Left forelimb (tissue), 1 donor: ENCODE data around the gene FBN1.

Source experiments
- DNase-seq: peaks from one replicate; pipeline ENCODE4 v3.0.0-alpha.2; 2018; ENCODE audit warnings: low spot score

Gene FBN1

DNA sequence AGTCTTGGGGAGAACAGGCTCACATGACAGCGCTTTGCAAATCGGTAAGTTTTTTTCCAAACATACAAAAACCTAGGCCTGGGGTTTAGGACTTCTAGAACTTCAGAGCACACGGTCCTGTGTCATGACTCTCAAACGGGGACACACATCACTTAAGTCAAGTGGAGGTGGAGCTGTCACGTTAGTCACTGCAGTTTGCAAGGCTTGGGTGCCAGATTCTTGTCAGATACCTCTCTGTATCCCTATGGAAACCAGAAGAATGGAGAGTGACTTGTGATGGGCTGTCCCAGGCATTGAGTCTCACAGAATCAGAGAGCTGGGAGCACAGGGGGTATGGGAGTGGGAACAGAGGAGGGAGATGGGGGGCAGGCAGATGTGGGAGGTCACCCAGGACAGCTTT is 249.5 kb downstream of the FBN1 start:
- DNase-seq: no peak

DNA sequence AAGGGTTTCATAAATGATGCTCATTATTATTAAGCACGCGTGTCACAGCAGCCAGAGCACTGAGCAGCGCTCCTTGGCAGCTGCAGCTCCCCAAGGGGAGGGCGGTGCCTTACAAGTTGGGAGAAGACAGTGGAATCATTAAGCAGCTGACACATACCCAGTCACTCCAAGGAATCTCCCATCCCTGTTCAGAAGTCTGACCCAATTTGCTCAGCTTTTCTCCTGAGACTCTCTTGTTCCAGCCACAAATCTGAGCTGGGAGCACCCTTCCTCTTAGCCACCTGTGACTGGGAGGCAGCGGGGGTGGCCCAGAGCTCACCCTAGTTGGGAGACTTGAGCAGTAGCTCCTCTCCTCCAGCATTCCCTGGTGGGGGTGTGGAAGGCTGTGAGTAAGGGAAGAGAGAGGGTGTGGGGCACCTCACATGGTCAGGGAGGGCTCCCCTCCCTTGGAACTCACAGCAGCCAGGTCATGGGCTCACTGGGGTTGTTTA is 249.9 kb downstream of the FBN1 start:
- DNase-seq: no peak

DNA sequence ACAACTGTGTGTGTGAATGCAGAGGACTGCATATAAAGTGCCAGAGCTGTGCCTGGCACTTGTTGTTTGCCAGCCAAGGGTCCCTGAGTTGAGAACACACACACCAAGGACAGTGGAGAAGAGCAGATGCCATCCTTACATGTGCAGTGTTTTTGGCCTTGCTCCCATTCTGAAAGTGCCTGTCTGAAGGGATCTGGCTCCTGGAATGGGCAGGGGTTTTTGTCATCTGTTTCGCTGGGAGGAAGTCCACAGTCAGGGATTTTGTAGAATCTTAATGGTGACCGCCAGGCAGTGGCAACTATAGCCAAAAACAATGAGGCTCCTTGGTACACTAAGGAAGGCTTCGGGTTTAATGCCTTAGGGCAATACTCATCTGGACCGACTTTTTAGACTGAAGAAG is 250.5 kb downstream of the FBN1 start:
- no peak for DNase-seq

DNA sequence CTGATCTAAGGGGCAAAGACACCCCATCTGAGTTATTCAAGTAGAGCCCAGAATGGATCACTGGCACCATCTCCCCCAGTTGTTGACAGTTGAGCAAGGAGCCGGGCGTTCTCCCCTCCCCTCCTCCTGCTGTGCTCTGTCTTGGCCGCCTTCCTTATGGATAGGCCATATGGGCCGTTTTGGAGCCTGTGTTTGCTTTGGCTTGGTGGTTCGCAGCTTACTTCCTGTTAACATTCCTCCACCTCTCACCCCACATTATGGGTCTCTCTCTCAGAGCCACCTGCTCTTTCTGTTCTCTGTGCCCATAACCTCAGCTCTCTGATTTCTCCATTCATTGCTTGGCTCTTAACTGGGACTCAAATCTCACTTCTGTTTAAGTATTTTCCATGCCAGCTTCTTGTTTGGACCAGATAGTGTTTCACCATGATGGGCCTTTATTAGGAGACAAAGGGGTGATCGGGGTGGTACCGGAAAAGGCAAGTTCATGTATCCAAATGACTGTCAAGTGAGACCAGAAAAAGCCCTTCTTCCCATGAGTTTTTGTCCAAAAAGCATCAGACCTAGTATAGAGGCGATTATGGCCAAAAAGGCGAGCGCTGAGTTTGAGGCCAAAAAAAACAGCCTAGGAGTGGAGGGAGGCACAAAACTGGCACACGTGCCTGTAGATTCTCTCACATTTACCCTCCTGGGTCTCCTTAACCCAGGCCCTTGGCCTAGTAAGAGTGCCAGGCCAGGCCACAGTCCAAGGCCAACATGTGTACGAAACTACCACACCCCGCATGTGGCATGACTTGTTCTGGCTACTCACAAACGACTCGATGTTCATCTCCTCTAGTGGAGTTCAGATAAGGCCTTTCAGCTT is 251.6 kb downstream of the FBN1 start:
- no peak for DNase-seq

DNA sequence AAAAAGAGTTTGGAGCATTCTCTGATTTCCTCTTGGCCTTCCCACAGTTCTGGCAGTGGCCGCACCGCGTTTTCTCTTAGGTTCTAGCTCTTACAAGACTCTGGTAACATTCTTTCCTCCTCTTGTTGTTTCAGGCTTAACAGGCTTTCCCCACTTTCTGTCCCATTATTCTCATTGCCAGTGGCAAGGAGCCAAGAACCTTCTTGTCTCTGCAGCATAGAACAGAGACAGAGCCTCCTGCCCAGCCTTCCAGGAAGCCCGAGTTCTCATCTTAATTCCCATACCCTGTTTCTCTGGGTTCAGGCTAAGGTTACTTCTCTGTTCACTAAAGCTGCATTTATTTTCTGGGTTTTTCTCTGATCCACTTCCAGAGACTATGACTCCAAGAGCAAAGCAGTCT is 253.2 kb downstream of the FBN1 start:
- DNase-seq: no peak

DNA sequence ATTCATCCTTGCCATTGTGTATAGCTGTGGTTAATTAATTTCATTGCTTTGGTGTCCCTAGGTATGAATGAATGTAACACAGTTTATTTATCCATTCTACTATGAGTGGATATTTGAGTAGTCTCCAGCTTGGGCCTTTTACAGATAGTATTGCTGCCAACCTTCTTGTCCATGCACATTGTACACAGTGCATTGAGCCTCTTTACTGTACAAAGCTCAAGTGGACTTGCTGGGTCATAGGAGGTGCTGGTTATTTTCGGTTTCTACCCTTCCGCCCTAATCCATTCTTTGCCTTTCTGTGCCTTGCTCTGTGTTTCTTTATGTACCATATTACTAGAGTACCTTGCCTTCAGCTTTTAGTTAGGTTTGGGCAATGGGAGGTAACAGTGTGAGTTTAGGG is 253.6 kb downstream of the FBN1 start:
- no peak for DNase-seq

DNA sequence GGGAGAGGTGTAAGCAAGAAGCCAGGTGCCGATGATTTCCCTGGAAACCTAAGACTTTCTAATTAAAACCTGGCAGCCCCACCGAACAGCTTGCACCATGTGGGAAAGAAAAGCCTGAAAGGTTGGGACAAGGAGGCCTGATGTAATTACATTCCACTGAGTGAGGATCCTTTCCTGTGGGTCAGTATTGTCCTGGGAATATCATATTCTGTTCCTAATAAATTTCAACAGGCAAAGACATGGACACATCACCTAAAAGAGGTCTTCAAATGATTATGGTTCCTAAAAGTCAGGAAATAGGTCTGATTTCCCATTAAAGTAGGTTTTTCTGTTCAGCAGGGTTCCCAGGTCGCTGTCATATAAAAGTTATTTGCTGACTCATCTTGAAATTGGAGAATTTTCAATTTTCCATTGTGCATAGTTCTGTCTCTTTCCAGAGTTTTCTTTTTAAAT is 255.8 kb downstream of the FBN1 start:
- DNase-seq: no peak

DNA sequence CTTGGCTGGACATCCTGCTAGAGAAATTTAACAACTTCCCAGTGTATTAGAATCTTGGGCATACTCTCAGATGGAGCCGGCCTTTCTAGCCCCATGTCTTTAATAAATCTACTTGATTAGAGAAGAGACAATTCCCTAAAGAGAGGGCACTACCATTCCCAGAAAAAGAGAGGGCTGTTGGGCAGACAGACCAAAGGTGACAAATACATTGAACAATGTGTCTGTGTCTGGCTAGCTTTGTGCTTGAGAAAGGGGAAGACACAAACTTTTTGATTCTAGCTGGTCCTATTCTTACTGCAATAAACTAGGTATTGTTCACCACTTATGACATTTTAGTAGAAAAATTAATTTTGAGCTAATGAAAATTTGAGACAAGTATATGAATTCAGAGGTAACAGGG is 256.6 kb downstream of the FBN1 start:
- DNase-seq: no peak

DNA sequence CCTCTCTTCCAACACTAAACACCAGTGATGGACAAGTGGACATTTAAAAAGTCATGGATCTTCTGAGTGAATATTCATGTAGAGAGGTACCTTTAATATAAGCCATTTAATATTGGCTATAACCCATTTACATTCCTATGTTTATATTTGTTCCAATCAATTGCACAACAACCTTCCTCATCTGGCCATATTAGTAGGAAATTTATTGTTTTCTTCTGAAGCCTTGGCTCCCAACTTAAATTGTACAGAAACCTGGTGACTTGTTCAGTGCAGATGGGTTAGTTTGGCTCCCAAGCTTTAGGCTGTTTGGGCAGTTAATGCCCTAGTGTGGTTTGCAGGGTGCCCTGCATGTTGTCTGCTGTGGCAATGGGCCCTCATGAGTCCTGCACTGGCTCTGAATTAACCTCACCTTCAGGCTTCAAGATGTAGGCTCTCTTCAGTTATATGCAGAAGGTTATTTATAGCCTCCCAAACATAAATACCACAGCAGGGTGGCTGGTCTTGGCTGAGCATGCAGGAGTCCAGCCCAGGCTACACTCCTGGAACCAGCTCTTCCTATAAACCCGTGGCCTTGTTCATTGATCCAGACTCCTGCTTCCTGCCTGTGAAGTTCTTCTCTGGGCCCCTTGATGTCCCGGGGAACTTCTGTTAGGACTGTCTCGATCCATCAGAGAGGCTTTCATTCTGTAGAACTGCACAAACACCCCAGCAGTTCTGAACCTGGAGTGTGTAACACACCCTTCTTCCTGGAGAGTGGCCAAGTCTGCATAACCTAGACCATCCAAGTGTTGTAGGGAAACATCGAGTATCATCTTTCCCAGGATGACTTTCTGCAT is 257.3 kb downstream of the FBN1 start:
- DNase-seq: no peak

DNA sequence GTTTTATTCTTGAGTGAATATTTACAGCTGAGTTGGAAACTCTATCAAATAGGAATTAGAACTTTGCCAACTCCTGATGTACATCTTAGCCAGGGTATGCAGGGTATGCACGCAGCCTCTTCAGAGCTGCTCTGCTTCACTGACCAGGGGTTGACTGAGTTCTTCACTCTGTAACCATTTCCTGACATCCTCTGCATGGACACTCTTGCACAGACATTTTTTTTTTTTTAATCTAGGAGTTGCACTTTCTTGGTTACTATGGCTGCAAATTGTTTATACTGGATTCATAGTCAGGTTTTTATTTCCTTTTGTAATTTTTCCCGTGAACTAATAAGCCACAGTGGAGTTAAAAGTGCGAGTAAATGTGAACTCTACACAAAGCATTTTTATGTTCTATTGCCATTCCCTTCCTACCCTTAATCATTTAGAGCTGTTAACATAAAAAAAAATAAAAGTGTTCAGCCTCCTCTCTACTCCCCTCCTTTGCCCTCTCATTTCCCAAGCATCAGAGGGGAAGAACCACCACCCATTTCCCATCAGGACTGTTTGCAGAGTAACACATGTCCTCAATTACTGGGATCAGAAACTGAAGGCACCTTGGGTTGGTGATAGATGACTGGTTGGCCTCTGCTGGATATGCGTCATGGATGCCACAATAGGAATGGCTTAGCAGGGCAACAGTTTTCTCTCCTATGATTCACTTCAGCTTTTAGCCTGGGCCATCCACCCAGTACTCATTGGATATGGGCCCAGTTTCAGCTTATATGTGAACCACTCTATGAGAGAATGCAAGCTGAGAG is 260.3 kb downstream of the FBN1 start:
- no peak for DNase-seq

DNA sequence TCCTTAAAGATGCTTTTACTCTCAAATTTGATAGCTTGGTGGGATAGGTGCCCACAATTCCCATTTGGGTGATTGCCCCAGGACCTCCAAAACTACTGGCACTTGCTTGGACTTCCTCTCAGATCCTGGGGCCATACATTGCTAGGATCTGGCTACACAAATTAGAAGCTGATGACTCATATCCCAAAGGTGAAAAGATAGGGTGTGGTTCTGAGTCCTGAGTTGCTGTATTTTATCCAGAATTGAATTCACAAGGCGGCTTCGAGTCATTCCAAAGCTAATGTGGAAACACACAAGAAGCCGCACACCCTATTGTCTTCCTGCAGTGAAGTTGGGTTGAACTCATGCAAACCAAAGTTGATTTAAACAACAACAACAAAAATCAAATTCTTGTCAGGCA is 260.9 kb downstream of the FBN1 start:
- no peak for DNase-seq

DNA sequence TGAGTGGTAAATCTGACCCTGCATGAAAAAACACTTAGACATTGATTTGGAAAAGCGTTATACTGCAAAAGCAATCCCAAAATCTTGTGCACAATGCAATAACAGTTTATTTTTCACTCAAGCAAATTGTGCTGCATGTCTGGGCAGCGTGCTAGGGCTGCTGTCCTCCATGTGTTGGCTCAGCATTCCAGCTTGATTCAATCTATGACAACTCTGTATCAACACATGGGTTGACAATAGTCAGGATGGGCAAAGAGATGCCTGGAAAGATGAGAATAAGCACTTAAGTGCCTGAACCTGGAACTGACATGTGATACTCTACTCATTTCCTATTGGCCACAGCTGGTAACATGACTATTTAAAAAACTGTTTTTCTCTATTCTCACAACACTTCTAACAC is 262.5 kb downstream of the FBN1 start:
- DNase-seq: no peak

DNA sequence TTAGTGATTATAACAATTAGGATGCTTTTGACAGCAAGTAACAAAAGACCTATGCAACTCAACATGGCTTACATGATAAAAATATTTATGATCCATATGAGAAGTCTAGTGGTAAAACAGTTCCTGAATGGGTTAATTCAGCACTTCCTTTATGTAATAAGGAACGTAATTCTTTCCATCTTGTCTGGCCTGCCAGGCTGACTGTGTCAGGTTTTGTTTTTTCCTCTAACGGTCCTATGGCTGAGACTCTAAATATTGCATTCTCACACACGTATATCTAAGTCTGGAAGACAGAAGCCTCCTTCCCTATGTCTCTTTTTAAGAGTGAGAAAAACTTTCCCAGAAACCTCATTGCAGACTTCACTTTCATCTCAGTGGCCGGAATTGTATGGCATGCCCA is 263.6 kb downstream of the FBN1 start:
- DNase-seq: no peak

DNA sequence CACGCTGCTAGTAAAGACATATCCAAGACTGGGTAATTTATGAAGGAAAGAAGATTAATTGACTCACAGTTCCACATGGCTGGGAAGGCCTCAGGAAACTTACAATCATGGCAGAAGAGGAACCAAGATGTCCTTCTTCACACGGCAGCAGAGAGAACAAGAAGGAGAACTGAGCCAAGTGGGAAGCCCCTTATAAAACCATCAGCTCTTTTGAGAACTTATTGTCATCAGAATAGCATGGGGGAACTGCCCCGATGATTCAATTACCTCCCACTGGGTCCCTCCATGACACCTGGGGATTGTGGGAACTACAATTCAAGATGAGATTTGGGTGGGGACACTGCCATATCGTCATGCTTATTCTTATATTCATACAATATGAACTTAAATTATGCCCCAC is 265.3 kb downstream of the FBN1 start:
- no peak for DNase-seq

DNA sequence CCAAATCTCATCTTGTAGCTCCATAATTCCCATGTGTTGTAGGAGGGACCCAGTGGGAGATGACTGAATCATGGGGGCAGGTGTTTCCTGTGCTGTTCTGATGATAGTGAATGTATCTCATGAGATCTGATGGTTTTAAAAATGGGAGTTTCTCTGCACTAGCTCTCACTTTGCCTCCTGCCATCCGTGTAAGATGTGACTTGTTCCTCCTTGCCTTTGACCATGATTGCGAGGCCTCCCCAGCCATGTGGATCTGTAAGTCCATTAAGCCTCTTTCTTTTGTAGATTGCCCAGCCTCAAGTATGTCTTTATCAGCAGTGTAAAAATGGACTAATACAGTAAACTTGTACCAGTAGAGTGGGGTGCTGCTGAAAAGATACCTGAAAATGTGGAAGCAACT is 269.7 kb downstream of the FBN1 start:
- no peak for DNase-seq

DNA sequence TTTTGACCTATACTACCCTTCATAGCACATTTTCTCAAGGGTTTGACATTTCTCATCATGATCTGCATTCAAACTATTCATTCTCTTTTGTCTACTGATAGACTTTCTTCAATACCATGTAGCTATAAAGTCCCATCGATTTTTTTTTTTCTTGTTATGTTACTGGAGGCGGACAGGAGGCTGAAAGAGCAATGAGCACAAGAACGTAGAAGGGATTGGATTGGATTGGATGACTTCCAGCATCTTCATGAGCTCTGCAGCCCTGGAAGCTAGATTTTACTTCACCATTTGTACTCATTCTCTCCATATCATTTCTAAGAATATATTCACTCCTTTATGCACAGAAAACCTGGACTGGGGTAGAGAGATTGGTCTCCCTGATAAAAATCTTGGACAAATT is 271.0 kb downstream of the FBN1 start:
- DNase-seq: no peak

DNA sequence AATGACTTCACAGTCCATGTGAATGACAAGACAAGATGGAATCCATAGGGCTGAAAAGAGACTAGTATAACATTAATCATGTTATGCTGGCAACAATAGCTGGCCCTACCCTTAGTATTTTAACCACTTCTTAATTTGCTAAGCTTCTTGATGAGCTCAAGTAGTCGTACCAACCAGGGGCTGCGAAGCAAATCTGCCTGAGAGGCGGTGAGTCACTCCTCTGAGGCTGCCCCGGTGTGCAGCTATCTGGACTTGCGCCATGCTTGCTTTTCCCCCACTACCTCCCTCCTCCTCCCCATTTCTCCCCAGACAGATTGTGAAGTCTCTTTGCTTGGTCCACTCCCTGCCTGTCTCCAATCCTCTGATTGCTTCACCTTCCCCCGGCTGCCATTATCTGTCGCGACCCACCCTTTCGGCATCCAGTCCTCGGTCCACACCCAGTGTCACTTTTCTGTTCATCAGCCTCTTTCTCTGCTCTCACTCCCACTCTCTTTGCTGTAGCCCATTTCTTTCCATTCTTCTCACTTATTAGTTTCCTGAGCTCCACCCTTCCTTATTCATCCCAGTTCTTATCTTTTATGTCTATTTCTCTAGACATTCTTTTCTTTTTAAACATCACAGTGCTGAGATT is 271.6 kb downstream of the FBN1 start:
- DNase-seq: no peak

DNA sequence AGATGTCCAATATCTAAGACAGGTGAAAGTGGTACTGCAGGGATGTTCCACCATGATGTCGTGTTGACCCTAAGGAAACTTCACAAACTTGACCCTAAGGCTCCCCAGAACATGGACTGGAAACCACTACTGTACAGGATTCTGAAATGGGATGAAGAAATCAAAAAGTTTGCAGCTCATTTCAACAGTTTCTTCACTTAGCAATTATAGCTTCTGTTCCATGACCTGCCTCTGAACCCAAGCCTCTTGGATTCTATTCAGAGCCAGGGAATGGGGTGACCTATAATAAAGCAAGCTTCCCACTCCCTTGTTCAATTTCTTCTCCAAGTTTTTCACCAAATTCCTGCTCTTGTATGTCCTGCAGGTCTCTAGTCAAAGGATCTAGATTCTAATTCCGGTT is 273.5 kb downstream of the FBN1 start:
- no peak for DNase-seq

DNA sequence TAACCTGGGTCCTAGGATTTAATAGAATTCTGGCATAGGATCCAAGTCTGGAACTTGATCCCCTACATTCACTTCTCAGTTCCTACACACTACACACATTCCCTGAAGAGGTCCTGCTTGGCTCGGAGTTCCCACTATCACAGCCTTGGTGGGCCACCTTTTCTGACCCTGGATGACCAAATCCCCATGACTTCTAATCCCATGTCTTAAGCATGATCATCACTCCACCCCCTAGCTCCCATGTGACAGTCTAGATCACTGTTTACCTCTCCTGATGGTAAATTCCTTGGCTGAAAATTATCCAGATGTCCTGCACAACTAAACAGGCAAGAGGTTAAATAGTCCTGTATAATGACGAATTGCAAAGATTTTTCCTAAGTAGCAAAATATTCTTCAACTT is 274.0 kb downstream of the FBN1 start:
- DNase-seq: no peak

DNA sequence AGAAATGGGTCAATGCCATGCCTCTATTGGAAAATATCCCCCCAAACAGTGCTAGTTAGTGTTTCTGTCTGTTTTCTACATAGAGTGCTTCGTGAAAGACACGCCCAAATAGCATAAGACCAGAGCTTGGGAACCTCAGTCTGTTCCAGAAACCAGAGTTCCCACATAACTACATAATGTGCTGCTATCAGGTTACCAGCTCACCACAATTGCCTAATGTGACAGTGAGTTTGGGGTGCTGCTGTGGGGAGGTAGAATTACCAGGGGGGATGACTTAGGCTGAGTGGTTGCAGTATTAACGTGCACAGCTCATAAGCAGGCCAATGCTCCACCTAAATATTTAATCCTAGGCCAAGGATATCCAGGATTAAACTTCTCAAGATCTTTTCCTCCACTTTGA is 275.0 kb downstream of the FBN1 start:
- no peak for DNase-seq

DNA sequence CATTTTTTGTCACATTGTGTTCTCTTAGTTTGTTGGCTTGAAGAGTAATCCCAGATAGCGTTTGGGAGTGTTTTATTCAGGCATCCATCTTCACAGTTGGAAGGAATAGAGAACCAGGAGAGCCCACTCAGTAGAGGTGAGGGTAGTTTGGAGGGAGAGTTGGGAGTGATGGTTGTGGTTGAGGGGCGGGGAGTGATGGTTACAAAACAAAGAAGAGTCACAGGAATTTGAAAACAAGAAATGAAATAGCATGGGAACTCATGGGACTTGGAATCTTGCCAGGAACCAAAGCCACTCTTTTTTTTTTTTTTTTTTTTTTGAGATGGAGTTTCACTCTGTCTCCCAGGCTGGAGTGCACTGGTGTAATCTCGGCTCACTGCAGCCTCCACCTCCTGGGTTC is 278.0 kb downstream of the FBN1 start:
- DNase-seq: no peak
